Keratinocyte (primary cell): ENCODE results near the gene RNF39. TPM values are rescaled to one million over a fixed set of nuclear protein-coding genes. Genes with fewer than 3 reads are reported as not detected.

Source experiments
- DNase-seq: peaks from one replicate; pipeline ENCODE4 v3.0.0-alpha.2; 2011; ENCODE audit warnings: low read depth, missing footprints, low spot score
- FAIRE-seq: peaks from 2 replicates; lab custom pipeline; 2011; peaks lifted over from hg19 to GRCh38; lab: Jason Lieb, UNC
- H2AFZ ChIP-seq: 2 replicates; pipeline ENCODE4 v1.6.0; 2012; ENCODE audit warnings: low read length, control low read depth, inconsistent platforms; ENCODE audit not compliant: control insufficient read depth
- H3K27ac ChIP-seq: 2 replicates; pipeline ENCODE4 v1.5.1; 2011; ENCODE audit warnings: low read length; ENCODE audit not compliant: control insufficient read depth, insufficient read depth
- H3K27me3 ChIP-seq: 3 replicates; pipeline ENCODE4 v1.6.0; 2011; ENCODE audit warnings: low read length; ENCODE audit not compliant: control insufficient read depth, insufficient read depth; ENCODE audit errors: extremely low read depth
- H3K36me3 ChIP-seq, 2 experiments: 2 replicates in 1 of 2; 3 replicates in 1 of 2; pipeline ENCODE4 v1.5.1; 2011; ENCODE audit warnings: low read length in 2 of 2, mild to moderate bottlenecking in 1 of 2; ENCODE audit not compliant: control insufficient read depth in 2 of 2, insufficient read depth in 2 of 2; ENCODE audit errors: extremely low read depth in 1 of 2
- H3K4me1 ChIP-seq: 3 replicates; pipeline ENCODE4 v1.5.1; 2011; ENCODE audit warnings: low read length; ENCODE audit not compliant: control insufficient read depth, insufficient read depth; ENCODE audit errors: extremely low read depth
- H3K4me2 ChIP-seq: 3 replicates; pipeline ENCODE4 v1.6.0; 2011; ENCODE audit warnings: low read depth, low read length; ENCODE audit not compliant: control insufficient read depth, insufficient read depth; ENCODE audit errors: extremely low read depth
- H3K4me3 ChIP-seq, 3 experiments: fragments of 200-600 bp in 1 of 3; sonication (generic) in 1 of 3; 2 replicates in 2 of 3; 3 replicates in 1 of 3; pipeline ENCODE4 v1.5.1; 2011 to 2016; ENCODE audit warnings: low read length in 3 of 3, mild to moderate bottlenecking in 3 of 3, control low read depth in 2 of 3, inconsistent platforms in 1 of 3, low read depth in 1 of 3, mixed read lengths in 1 of 3, mixed run types in 1 of 3, moderate library complexity in 1 of 3; ENCODE audit not compliant: control insufficient read depth in 2 of 3, insufficient read depth in 2 of 3; ENCODE audit errors: extremely low read depth in 1 of 3
- H3K79me2 ChIP-seq: 2 replicates; pipeline ENCODE4 v1.6.0; 2012; ENCODE audit warnings: low read length; ENCODE audit not compliant: control insufficient read depth, insufficient read depth
- H3K9ac ChIP-seq: 3 replicates; pipeline ENCODE4 v1.6.0; 2011; ENCODE audit warnings: low read length; ENCODE audit not compliant: control insufficient read depth, insufficient read depth; ENCODE audit errors: extremely low read depth
- H3K9me1 ChIP-seq: 3 replicates; pipeline ENCODE4 v1.6.0; 2011; ENCODE audit warnings: low read length; ENCODE audit not compliant: control insufficient read depth, insufficient read depth; ENCODE audit errors: extremely low read depth
- H3K9me3 ChIP-seq: 2 replicates; pipeline ENCODE4 v1.5.1; 2012; ENCODE audit warnings: low read depth, low read length; ENCODE audit not compliant: control insufficient read depth
- H4K20me1 ChIP-seq: 3 replicates; pipeline ENCODE4 v1.6.0; 2011; ENCODE audit warnings: low read length; ENCODE audit not compliant: control insufficient read depth, insufficient read depth; ENCODE audit errors: extremely low read depth
- CTCF ChIP-seq, 3 experiments: IDR thresholded peaks in 1 of 3; conservative IDR thresholded peaks in 1 of 3; optimal IDR thresholded peaks in 1 of 3; 2 replicates in 2 of 3; 3 replicates in 1 of 3; pipeline versions ENCODE3 to v1.5.1; 2011; ENCODE audit warnings: low read length in 3 of 3, mild to moderate bottlenecking in 3 of 3, moderate library complexity in 2 of 3, control low read depth in 1 of 3, inconsistent platforms in 1 of 3; ENCODE audit not compliant: insufficient read depth in 2 of 3; ENCODE audit errors: extremely low read depth in 1 of 3
- EZH2 ChIP-seq: IDR thresholded peaks from one replicate; pipeline ENCODE4 v1.6.1; 2012; ENCODE audit warnings: inconsistent platforms, mild to moderate bottlenecking, low read length, moderate library complexity
- dilution Hi-C: fragments of 300-500 bp; cut with MboI; formaldehyde crosslinking; loops from one replicate; pipeline ENCODE4 v1.7.0; 2020; ENCODE audit warnings: low sequenced_read_pairs; ENCODE audit not compliant: extremely low pct_ligation_motif_present
- polyA plus RNA-seq, 5 experiments: library from polyadenylated mRNA; depleted of rRNA in 3 of 5; stranded (reverse) in 3 of 5; stranded (forward) in 1 of 5; unstranded in 1 of 5; fragments of >200 nt; gene quantifications; 1 replicate in 1 of 5; 2 replicates in 3 of 5; 3 replicates in 1 of 5; pipeline versions ENCODE4 v1.2.1 to v1.2.3, GENCODE V29; 2011 to 2012; ENCODE audit warnings: missing spikeins in 2 of 5, low read depth in 1 of 5, low replicate concordance in 1 of 5

Gene RNF39
- polyA plus RNA-seq, 1 donor (not counting 4 experiments of a cell fraction or from before 2014, with no cell fraction given), result 4.4 TPM

GRCh38 chr6:30071858-30072257, 3.7 kb downstream of the RNF39 start:
- no peaks in the 10 kb centered on the region for H3K9me1 ChIP-seq
- TF ChIP-seq CTCF (optimal IDR thresholded peaks at IDR 0.05 in 1 of 3, IDR thresholded peaks at IDR 0.05 in 1 of 3, conservative IDR thresholded peaks at IDR 0.05 in 1 of 3; ENCODE audit: extremely low read depth in 1 of 3, insufficient read depth in 2 of 3, low read length in 3 of 3) (no peak), EZH2 (no peak)
- dilution Hi-C loops, result loop anchor here (10.0 kb wide), 1 partner anchor 63 kb away; the partner anchor contains the start of gene TRIM40
- DNase-seq (no peak), FAIRE-seq (no peak)
- peaks cover 18% of the 10 kb centered on the region for H3K79me2 ChIP-seq
- H3K4me3 ChIP-seq, result no peak overlapping the region
- H3K4me2 ChIP-seq, result no peak overlapping the region
- H3K4me1 ChIP-seq, result peaks cover 27% of the 10 kb centered on the region
- peaks cover 4% of the 10 kb centered on the region for H3K27me3 ChIP-seq
- H3K9ac ChIP-seq, result no peak overlapping the region
- H3K36me3 ChIP-seq, result peaks cover 6 to 7% of the 10 kb centered on the region in 2 experiments
- H3K27ac ChIP-seq, result no peak overlapping the region
- H2AFZ ChIP-seq, result no peak overlapping the region
- no peaks in the 10 kb centered on the region for H4K20me1 ChIP-seq
- no peaks in the 10 kb centered on the region for H3K9me3 ChIP-seq

- no peak for TF ChIP-seq CTCF (optimal IDR thresholded peaks at IDR 0.05 in 1 of 3, IDR thresholded peaks at IDR 0.05 in 1 of 3, conservative IDR thresholded peaks at IDR 0.05 in 1 of 3; ENCODE audit: extremely low read depth in 1 of 3, insufficient read depth in 2 of 3, low read length in 3 of 3)
- TF ChIP-seq EZH2, result no peak
- H3K27me3 ChIP-seq, result peaks cover 4% of the 10 kb centered on the region
Measured at GRCh38 chr6:30071081-30071818, 4.3 kb downstream of the RNF39 start.

More at GRCh38 chr6:30071081-30071818, 4.3 kb downstream of the RNF39 start:
- H3K36me3 ChIP-seq, result peaks cover 6 to 7% of the 10 kb centered on the region in 2 experiments
- dilution Hi-C loops, result loop anchor here (10.0 kb wide), 1 partner anchor 64 kb away; the partner anchor contains the start of gene TRIM40
- H3K9ac ChIP-seq, result no peak overlapping the region
- DNase-seq (no peak), FAIRE-seq (no peak)
- no peak overlapping the region for H2AFZ ChIP-seq
- H3K4me1 ChIP-seq, result peaks cover 24% of the 10 kb centered on the region
- H3K4me2 ChIP-seq, result no peak overlapping the region
- H3K27ac ChIP-seq, result no peak overlapping the region
- H3K79me2 ChIP-seq, result peaks cover 18% of the 10 kb centered on the region
- no peak overlapping the region for H3K4me3 ChIP-seq
- no peaks in the 10 kb centered on the region for H3K9me3 ChIP-seq
- no peaks in the 10 kb centered on the region for H4K20me1 ChIP-seq
- H3K9me1 ChIP-seq, result no peaks in the 10 kb centered on the region
